GM13976 (cell line): ENCODE data around the gene DDX10.
"Not testable (repeated sequence)": the region's sequence is repeated elsewhere in the genome, so short reads cannot be mapped to it uniquely, and the experiment has no call there.

Experiments used
- DNase-seq: peaks from one replicate; pipeline ENCODE4 v3.0.0; 2012; ENCODE audit warnings: low spot score
- CTCF ChIP-seq: IDR thresholded peaks from 2 replicates; pipeline ENCODE4 v1.5.1; 2012; ENCODE audit warnings: borderline replicate concordance, mild to moderate bottlenecking; ENCODE audit not compliant: insufficient read depth; ENCODE audit errors: extremely low read depth, missing control alignments, control extremely low read depth
- in situ Hi-C: fragments of 300-500 bp; cut with MboI; formaldehyde crosslinking; loops from one replicate; pipeline ENCODE4 v1.12.0; 2022; ENCODE audit warnings: low sequenced_read_pairs, mixed read lengths, inconsistent platforms; ENCODE audit not compliant: unreplicated experiment

The DDX10 gene

GRCh38 chr11:108636222-108636621, 28.6 kb upstream of the DDX10 start:
- DNase-seq = no peak
- TF ChIP-seq CTCF = no peak
- in situ Hi-C loops = loop anchor here (25.0 kb wide), 1 partner anchor 399 kb away; no protein-coding TSS in a partner anchor

- in situ Hi-C loops = loop anchor here (25.0 kb wide), 1 partner anchor 402 kb away; no protein-coding TSS in a partner anchor
- DNase-seq = no peak
- TF ChIP-seq CTCF = no peak
Measured at GRCh38 chr11:108639146-108639545, 25.7 kb upstream of the DDX10 start.

GRCh38 chr11:108641752-108642151, 23.1 kb upstream of the DDX10 start:
- not testable (repeated sequence) for DNase-seq
- in situ Hi-C loops = loop anchor here (10.0 to 25.0 kb wide), 2 partner anchors 227 to 404 kb away; no protein-coding TSS in a partner anchor

GRCh38 chr11:108643974-108644373, 20.9 kb upstream of the DDX10 start:
- in situ Hi-C loops = loop anchor here (10.0 to 25.0 kb wide), 2 partner anchors 229 to 407 kb away; no protein-coding TSS in a partner anchor
- DNase-seq = no peak
- TF ChIP-seq CTCF = no peak

GRCh38 chr11:108645970-108646369, 18.9 kb upstream of the DDX10 start:
- TF ChIP-seq CTCF = no peak
- DNase-seq = no peak
- in situ Hi-C loops = loop anchor here (10.0 to 25.0 kb wide), 2 partner anchors 231 to 409 kb away; no protein-coding TSS in a partner anchor

- TF ChIP-seq CTCF = no peak
- in situ Hi-C loops = loop anchor here (10.0 to 25.0 kb wide), 2 partner anchors 233 to 410 kb away; no protein-coding TSS in a partner anchor
- no peak for DNase-seq
Measured at GRCh38 chr11:108647387-108647700, 17.5 kb upstream of the DDX10 start.

- DNase-seq = peak; percentile 44
- in situ Hi-C loops = loop anchor here (10.0 to 25.0 kb wide), 2 partner anchors 233 to 411 kb away; no protein-coding TSS in a partner anchor
- TF ChIP-seq CTCF = peak; percentile 83
Measured at GRCh38 chr11:108647701-108648527, 17.0 kb upstream of the DDX10 start.
